EL (cell line): ENCODE results near the gene FGA.

Experiments
- DNase-seq: peaks from one replicate; pipeline ENCODE4 v3.0.0-alpha.2; 2016

The FGA gene

DNA sequence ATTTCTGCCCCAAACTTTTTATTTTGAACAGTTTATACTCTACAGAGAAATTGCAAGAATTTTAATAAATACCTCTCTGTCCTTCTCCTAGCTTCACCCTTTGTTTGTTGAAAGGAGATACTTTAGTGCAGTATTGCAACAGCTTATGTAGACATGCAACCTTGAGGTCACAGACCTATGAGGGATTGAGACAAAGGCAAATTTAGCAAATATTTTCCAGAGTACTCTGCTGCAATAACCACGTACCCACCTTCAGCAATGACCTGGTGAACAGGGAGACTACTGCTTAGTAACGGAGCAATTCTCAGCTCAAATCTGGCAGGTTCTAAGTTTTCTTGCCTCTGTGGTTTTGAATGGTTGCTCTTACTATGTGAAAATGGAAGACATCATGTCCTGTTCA lies 13.2 kb downstream of the FGA start:
- DNase-seq: no peak

DNA sequence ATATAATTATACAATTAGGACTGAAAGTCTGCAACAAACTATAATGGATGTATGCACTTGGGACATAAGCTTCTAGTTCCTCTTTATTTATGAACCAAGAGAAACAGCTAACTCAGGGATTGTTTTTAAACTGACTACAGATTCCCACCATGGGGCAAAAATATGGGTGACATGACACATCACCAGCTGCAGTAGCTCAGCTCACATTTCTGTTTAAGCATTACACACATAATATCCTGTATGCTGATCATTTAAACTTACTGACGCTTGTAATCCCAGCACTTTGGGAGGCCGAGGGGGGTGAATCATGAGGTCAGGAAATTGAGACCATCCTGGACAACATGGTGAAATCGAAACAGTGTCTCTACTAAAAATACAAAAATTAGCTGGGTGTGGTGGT lies 16.2 kb downstream of the FGA start:
- no peak for DNase-seq

DNA sequence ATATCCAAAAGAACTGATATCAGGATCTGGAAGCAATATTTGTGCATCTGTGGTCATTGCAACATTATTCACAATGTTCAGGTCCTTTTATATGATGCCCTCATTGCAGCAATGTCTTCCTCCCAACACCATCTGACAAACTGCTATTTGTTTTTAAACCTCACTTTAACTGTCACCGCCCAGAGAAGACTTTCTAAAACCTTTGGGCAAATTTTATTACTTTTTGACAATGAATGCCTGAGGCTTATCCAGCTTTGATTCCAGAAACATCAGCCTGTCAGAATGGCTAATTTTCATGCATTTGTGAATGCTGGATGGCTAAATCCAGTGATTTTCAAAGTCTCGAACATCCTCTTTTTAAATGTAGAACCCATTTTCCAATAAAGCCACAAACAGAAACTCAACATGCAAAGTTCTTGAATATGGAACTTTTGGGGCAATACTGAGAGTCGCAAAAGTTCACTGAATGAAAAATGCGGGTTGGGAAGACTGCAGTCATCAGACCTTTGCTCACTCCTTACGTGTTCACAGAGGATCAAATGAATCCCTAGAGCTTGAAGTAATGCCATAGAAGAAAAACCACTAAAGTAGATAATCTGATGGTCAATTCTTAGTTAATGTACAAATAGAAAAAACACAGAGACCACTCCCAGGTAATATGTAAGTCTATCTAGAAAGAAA lies 17.2 kb downstream of the FGA start:
- DNase-seq: no peak

DNA sequence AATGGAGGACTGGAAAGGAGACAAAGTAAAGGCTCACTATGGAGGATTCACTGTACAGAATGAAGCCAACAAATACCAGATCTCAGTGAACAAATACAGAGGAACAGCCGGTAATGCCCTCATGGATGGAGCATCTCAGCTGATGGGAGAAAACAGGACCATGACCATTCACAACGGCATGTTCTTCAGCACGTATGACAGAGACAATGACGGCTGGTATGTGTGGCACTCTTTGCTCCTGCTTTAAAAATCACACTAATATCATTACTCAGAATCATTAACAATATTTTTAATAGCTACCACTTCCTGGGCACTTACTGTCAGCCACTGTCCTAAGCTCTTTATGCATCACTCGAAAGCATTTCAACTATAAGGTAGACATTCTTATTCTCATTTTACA lies 21.0 kb downstream of the FGA start:
- DNase-seq: no peak

DNA sequence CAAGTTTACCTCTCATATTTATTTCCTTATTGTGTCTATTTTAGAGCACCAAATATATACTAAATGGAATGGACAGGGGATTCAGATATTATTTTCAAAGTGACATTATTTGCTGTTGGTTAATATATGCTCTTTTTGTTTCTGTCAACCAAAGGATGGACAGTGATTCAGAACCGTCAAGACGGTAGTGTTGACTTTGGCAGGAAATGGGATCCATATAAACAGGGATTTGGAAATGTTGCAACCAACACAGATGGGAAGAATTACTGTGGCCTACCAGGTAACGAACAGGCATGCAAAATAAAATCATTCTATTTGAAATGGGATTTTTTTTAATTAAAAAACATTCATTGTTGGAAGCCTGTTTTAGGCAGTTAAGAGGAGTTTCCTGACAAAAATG lies 21.5 kb downstream of the FGA start:
- no peak for DNase-seq

DNA sequence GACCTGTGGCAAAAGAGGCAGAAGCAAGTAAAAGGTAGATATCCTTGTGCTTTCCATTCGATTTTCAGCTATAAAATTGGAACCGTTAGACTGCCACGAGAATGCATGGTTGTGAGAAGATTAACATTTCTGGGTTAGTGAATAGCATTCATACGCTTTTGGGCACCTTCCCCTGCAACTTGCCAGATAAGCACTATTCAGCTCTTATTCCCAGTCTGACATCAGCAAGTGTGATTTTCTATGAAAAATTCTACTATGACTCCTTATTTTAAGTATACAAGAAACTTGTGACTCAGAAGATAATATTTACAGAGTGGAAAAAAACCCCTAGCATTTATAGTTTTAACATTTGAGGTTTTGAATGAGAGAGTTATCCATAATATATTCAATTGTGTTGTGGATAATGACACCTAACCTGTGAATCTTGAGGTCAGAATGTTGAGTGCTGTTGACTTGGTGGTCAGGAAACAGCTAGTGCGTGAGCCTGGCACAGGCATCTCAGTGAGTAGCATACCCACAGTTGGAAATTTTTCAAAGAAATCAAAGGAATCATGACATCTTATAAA lies 23.8 kb downstream of the FGA start:
- no peak for DNase-seq

DNA sequence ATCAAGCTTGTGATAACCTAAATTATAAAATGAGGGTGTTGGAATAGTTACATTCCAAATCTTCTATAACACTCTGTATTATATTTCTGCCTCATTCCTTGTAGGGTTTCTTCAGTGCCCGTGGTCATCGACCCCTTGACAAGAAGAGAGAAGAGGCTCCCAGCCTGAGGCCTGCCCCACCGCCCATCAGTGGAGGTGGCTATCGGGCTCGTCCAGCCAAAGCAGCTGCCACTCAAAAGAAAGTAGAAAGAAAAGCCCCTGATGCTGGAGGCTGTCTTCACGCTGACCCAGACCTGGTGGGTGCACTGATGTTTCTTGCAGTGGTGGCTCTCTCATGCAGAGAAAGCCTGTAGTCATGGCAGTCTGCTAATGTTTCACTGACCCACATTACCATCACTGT lies 24.8 kb downstream of the FGA start:
- no peak for DNase-seq

DNA sequence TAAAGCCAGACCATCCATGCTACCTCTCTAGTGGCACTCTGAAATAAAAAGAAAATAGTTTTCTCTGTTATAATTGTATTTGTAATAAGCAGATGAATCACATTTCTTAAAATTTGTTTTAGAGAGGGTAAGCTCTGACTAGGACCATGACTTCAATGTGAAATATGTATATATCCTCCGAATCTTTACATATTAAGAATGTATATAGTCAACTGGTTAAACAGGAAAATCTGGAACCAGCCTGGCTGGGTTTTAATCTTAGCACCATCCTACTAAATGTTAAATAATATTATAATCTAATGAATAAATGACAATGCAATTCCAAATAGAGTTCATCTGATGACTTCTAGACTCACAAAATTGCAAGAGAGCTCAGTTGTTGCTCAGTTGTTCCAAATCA lies 26.2 kb downstream of the FGA start:
- no peak for DNase-seq

DNA sequence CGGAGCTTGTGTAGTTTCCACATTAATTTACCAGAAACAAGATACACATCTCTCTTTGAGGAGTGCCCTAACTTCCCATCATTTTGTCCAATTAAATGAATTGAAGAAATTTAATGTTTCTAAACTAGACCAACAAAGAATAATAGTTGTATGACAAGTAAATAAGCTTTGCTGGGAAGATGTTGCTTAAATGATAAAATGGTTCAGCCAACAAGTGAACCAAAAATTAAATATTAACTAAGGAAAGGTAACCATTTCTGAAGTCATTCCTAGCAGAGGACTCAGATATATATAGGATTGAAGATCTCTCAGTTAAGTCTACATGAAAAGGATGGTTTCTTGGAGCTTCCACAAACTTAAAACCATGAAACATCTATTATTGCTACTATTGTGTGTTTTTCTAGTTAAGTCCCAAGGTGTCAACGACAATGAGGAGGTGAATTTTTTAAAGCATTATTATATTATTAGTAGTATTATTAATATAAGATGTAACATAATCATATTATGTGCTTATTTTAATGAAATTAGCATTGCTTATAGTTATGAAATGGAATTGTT lies 27.8 kb downstream of the FGA start, which contains the start of gene FGB:
TSS of gene FGB (plus strand) at position 315 of the 558 bp plus-strand sequence. CDS start at position 323, 8 bp downstream.
- no peak for DNase-seq

DNA sequence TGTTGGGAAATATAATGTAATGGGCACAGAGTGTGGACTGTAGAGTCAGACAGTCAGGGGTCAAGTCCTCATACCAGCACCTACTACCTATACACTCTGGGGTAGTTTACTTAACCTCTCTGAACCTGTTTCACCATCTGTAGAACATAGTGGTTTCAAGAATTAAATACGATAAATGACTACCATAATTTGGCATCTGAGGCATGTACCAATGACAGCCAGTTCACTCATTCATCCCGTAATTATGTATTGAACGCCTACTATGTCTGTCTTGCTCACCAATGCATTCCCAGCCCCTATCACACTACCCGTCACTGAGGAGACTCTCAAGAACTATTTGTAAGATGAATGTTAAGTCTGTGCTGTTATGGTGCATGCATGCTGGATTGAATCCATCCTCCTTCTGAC lies 29.7 kb downstream of the FGA start:
- peak; percentile 78 for DNase-seq

DNA sequence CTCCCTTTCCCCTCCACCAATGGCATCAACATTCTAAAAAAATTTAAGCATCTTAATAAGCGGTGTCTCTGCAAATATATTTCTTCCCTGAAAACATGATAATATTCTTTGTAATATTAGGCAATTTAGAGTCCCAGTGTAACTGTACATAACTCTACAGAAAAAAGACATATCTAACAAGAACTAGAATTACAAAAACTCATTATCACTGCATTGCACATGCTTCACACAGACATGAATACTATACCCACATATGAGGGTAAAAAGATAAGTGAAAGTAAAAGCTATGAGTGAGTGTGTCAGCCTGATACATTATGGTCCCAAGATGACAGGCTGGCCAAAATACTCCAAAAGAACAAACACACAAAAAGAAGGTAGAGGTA lies 30.1 kb downstream of the FGA start:
- no peak for DNase-seq

DNA sequence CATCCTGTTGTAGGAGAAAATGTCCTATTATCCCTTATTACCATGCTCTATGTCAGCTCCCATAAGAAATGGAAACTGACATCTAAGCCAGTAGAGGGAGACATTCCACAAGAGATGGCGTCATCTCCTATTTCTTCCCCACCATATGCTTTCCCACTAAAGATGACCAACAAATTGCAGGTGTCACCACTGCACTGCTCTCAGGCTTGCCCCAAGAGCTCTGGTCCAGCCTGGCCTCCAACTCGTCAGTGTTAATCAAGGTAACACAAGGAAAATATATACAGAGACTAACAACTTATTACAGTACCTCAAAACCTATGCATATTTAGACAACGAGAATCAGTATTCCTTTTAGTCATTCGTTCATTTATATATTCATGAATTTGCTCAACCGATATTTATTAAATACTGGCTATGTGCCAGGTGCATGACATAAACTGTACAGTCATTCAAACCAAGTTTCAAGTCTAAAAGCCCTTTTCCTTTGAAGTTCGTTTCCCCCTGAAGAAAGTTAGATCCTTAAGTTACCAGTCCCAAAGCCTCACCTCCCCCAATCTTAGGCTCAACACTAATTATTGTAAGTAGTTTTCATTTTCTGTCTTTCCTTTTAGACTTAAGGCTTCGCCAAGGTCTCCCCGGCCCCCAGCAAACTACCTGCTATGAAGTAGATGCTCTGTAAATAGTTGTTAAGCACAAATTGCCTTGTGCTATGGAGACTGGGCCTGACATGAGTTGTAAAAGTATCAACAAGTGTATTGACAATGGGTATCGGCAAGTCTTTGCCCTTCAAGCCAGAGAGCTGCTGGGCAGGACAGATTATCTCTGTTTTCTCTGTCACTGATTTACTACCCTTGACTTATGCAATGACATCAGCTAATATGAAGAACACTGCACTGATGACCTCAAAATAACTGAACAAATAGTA lies 30.8 kb downstream of the FGA start:
- peak; percentile 59 for DNase-seq

DNA sequence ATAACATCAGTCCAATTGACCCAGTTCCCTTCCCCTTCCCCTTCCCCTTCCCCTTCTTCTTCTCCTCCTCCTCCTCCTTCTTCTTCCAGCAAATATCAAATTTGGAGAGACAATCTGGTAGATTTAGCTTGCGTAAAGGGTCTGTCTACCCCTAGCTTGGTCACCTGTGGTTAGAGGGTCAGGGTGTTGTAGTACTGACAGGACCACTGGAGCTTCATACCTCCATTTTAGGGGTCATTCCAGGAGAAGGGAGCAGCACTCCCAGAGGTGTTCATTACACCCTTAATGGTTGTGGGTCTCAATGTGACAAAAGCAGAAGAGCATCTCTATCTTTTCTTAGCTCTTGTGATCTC lies 31.4 kb downstream of the FGA start:
- DNase-seq: no peak

DNA sequence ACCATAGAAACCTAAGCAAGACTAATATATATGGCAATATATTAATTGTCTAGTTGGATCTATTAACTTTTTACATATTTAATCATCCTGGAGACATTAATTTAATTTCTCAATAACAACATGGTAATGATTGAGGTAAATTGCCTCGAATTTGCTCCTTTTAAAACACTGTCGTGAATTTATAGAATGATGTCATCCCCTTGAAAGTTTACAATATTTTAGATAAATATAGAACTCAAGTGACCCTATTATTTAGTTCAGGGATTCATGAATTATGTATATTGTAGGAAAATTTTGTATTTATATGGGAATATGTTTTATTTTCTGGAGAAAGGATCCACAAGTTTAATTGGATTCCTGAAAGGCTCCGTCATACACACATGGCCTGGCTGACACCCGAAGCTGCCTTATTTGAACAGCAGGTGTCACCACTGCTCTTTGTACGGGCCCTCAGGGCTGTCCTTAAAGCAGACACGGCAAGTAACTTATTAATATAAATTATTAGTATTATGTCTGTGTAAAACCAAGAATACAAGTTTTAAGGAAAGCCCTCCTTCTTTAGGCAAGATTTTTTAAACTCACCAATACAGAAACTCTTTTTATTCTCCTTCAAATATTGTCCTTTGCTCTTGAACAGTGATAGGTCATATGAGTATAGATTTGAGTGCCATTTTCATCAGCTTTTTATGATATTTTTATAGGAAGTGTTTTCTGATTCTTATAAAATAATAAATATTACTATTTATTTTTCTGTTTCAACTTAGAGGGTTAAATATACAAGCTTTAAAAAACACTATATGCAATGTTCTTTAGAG lies 38.5 kb downstream of the FGA start:
- peak; percentile 77 for DNase-seq

DNA sequence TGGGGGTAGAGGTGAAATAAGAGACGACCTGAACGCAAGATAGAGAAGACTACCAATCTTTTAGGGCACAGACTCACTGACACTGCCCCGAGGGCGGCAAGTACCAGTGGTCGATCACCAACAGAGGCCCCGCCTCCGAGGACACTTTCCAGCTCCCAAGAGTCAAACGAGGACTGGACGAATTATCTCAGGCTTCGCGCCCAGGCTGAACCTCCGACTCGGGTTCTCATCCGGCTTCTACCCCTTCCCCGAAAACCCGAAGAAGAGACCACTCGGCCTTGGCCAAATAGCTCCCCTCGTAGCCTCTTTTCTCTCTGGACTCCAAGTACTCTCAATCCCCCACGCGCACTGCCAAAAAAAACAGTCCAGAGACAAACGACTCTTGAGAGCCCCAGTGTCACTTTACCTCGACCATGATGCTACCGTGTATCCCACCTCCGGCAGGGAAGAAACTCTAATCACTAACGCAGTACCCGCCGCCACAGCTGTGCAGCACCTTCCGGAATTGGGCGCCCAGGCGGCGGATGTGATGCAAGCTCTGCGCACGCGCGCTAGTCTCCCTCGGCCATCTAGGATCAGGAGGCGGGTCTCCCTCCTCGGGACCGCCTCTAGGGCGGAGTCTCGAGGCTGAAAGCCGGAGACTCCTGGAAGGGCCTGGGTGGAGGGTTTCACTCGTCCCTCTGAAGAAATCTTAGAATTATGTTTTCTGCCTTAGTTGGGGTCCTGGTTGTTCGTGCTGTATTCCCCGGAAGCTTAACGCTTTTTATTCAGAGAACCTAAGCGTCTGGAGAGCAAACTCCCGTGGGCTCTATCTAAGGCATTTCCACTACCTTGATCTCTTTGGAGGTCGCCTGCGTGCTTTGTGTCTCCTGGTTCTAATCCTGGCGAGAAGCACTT lies 40.4 kb downstream of the FGA start, which contains the start of gene PLRG1:
TSS of gene PLRG1 (minus strand) at position 507 of the 897 bp plus-strand sequence. CDS start at position 415, 92 bp downstream.
- DNase-seq: peak; percentile 92

DNA sequence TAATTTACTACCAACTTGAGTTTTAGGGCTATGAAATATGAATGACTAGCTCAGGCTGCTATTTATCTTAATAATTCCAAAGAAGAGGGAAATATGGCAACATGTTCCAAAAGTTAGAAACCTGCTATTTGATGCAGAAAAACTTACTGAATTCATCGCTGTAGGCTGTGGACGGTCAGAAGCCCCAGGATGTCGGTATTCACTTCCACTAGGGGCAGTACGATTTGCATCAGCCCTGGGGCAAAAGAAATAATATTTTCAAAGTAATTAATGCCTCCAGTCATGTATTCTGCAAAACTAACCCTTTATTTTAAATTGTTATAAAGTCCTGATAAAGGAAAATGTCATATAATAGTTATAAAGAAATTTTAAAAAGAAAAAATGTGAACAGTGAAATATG lies 44.9 kb downstream of the FGA start:
- no peak for DNase-seq

DNA sequence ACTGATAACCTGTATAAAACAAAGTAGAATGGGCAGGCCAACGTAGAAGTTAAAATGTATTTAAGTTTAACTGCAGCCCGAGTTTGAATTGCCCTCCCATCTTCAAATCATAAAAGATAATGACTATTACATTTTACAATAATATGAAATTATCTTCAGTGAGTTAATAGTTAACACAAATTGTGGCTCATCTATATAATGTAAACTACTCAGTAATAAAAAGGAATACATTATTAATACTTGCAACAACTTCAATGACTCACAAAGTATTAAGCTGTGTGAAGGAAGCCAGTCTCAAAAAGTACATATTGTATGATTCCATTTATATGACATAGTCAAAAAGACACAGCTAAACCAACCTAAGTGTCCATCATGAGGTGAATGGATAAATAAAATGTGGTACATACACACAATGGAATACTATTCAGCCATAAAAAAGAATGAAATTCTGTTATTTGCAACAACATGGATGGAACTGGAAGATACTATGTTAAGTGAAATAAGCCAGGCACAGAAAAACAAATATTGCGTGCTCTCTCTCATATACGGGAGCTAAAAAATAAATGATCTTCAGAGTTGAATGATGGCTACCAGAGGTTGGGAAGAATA lies 48.2 kb downstream of the FGA start:
- DNase-seq: no peak
